Stimulated activated CD8-positive, alpha-beta memory T cell treated with anti-CD3 and anti-CD28 coated beads, Interleukin-12 subunit alpha, Interleukin-12 subunit beta, amount 100 ng/mL, for 1 hour (primary cell): ENCODE data around the gene ADGRG6.

Experiments
- DNase-seq: peaks from one replicate; pipeline ENCODE4 v3.0.0-alpha.2; 2020; ENCODE audit warnings: low read depth

Gene ADGRG6

DNA sequence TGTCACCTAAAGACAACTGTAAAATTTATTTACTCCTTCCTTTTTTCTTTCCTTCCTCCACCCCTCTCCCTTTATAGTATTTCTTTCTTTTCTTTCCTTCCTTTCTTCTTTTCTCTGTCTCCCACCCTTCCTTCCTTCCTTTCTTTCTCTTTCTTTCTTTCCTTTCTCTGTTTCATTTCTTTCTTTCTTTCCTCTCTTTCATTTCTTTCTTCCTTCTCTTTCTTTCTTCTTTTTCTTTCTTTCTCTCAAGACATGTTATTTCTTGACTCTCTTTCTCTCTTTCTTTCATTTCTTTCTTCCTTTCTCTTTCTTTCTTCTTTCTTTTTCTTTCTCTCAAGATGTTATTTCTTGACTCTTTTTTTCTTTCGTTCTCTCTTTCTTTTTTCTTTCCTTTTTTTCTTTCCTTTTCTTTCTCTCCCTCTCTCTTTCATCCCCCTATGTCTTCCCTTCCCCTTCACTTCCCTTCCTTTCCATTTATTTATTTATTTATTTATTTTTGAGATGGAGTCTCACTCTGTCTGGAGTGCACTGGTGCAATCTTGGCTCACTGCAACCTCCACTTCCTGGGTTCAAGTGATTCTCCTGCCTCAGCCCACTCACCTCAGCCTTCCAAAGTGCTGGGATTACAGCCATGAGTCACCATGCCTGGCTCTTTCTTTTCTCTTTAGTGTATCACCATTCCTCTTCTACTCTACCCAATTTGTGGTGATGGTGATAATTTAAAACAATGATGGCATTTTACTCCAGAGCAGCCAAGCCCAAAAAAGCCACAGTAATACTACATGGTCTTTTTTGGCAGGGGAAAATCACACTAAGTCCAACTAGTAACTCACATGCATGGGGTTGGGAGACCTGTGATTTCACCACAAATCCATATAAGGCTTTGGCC lies 188.2 kb downstream of the ADGRG6 start:
- DNase-seq = no peak
